Inflammatory macrophage (primary cell): ENCODE data around the gene ACSL5.
"Not testable (repeated sequence)": the region's sequence is repeated elsewhere in the genome, so short reads cannot be mapped to it uniquely, and the experiment has no call there.

Source experiments
- DNase-seq, 2 donors: peaks; one replicate each; pipeline ENCODE4 v3.0.0-alpha.2; 2020 to 2022

The ACSL5 gene

DNA sequence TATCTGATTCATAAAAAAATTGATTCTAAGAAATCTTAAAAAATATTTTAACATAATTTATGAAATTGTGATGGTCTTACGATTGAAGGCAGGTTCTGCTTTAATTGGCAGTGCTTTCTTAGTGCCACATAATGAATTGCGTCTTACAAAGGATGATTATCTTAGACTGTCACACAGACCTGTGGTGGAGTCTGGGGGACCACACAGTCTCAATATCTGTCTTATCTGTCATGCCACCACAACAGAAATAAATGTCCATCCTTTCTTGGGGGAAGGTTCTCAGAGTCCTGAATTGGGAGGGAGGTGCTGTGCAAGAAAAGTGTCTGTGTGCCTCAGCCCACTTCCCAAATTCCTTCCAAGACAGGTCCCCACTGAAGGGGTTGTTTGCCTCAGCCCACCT, 38.8 kb downstream of the ACSL5 start:
- no peak for DNase-seq

DNA sequence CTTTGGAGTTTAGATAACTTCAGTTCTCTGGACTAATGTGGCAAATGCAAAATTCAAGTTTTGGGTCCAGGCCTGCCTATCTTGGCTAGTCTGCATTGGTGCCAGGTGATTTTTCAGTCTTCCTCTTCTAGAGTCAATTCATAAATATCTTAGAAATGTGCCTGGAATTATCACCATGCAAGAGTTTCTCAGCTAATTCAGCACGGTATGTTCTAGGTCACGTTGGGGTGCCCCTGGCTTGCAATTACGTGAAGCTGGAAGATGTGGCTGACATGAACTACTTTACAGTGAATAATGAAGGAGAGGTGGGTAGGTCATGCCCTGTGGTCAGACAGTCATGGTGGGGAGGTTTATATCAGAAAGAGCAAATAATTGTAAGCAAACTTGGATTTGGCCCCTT, 47.8 kb downstream of the ACSL5 start:
- DNase-seq: no peak

DNA sequence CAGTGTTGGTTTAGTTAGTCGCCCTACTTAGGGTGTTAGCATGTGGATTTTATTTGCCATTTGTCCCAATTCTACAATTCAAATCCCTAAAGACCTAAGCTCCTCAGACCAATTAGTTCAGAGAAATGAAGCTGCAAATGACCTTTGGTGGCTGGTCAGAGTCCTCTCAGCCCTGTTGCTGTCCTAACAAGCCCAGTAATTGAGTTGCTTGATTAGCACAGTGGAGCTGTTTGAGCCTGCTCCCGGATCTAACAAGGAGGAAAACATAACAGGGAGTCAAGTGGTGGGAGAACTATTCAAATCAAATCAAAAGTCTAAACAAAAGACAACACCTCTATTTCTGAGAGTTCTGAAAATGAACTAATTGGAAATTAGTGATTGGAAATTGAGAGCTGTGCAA, 50.7 kb downstream of the ACSL5 start:
- DNase-seq: no peak

DNA sequence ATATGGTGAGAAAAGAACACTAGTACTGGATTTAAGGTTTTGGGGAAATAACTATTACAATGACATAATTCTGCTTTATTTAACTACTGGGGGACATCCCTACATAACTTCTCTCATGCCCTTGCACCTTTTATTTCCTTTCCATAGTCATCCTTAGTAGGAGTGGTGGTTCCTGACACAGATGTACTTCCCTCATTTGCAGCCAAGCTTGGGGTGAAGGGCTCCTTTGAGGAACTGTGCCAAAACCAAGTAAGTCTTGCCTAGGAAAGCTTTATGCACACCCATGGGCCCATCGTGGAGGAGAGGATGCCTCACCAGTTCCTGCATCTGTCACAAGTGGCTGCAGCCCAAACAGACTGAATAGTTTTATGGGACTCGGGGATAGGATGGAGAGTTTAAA, 52.2 kb downstream of the ACSL5 start:
- DNase-seq: peak; percentile 38 to 70

DNA sequence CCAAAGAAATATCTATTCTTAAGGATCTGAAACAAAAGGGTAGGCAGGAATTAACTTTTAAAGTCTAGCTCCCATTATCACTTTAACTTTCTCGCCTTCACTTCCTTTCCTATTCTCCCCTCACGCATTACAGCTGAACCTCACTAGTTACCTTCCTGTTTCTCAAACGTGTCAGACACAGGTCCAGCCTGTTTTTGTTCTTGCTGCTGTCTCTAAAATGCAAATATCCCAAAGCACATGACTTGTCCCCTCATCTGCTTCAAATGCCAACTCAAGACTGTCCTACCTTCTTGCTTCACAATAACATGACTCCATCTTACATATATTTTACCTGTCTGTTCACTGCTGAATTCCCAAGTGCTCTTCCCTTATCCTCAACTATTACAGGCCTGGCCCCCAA, 55.2 kb downstream of the ACSL5 start:
- DNase-seq: no peak

DNA sequence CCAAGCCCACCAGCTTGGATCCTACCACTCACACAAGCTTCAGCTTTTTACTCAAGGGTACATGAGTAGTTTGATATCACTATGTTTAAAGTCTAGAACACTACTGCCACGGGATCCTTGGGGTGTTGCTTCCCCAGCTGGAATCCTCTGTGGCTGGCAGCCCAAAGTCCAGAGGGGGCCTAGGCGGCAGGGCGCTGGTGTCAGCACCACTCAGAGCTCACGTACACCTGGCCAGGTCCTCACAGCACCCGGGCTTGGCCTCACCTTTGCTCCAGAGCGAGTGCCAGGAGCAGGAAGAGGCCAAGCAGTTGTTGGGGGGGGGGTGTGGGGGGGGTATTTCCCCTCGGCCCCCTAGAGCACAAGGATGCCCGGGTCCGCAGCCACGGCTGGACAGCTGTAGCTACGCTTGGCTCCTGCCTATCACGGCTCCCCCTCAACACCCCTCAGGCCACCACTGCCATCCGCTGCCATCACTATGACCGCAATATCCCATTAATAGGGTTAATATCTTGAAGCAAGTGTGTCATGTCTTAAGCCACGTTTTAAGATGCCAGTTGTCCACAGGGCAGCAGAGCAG, 55.8 kb downstream of the ACSL5 start:
- no peak for DNase-seq

DNA sequence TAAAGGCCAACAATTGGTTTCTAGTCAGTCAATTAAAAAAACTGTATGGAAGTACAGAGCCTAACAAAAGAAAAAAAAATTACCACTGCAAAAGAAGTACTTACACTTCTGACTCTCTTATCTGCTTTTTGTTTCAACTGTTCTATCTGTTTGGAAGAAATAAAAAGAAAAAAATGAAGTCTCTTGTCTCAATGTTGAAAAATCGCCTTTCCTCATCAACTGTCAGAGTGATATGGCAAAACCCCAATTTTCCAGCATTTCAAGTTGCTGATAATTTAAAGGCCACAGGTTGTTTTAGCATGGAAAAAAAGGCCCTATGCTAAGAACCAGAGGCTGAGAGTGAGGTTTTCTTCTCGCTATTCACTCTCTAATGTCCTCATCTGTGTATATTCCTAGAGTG, 59.2 kb downstream of the ACSL5 start:
- DNase-seq: no peak

DNA sequence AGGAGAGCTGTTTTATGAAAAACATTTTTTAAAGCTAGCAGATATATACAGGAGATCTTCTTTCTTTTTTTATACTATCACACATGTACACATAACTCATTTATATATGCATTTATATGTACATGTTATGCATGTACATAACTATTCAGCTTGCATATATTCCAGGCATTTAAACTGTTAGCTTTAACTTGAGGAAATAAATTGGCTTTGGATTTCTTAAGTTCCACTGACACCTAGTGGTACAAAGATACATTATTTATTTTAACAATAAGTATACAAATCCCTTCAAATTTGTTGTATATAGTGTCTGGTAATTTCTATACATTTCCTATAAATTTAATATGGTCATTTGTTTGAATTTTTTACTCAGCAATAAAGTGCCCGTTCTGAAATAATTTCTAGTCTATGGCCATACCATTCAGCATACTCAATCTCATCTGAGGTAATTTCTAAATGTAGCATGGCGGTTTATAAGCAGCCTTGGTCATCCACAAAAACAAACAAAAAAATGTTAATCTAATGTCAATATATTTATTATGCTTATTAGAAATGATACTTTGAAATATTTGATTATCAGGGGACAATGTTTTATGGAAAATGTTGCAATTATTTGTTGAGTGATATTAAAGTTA, 61.2 kb downstream of the ACSL5 start:
- peak in 1 of 2 donors; percentile 64 for DNase-seq

DNA sequence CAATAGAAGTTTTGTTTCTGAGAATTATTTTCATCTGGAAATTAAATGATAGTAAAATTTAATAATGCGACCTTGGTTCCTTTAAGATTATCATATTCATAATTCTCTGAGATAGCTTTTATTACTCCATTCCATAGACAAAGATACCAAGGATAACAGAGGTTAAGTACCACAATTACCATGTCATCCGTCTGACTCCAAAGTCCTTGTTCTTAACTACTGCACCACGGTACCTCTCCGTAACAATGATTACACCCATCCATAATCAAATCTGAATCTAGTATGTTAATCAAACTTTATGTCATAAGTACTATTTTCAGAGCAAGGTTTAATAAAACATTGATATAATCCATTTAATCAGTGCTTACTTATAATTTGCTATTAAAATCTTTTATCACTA, 64.4 kb downstream of the ACSL5 start:
- no peak for DNase-seq

DNA sequence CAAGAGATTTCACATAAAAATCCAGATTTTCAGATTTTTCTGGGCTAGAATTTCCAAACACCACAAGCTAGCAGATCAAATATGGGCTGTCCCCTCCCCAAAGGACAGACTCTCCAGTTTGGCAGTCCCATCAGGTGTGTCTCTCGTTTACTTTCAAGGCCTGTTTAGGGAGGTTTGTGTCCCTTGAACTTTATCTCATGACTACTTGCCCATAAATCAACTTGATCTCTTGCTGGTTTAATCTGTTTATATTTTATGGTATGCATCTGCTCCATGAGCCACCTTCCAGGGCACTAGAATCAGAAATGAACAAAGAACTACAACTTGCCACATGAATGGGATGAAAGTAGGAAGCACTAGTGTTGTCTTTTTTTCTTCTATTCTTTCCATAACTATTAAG, 67.6 kb downstream of the ACSL5 start:
- no peak for DNase-seq

DNA sequence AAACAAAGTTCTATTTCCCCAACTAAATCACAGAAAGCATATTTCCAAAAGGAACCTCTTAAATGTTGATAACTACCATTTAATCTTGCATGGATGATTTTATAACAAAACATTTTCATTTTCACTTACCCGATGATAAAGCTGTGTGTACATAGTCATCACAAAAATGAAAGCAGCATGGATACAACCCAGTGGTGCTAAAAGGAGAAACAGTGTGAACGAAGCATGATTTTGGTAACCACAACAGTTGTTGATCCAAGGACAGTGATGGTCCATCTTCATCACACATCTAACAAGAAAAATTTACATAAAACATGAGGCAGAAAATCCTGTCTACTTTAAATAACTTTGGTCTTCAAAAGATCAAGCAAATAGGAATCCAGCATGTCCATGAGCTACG, 68.1 kb downstream of the ACSL5 start:
- DNase-seq: no peak

DNA sequence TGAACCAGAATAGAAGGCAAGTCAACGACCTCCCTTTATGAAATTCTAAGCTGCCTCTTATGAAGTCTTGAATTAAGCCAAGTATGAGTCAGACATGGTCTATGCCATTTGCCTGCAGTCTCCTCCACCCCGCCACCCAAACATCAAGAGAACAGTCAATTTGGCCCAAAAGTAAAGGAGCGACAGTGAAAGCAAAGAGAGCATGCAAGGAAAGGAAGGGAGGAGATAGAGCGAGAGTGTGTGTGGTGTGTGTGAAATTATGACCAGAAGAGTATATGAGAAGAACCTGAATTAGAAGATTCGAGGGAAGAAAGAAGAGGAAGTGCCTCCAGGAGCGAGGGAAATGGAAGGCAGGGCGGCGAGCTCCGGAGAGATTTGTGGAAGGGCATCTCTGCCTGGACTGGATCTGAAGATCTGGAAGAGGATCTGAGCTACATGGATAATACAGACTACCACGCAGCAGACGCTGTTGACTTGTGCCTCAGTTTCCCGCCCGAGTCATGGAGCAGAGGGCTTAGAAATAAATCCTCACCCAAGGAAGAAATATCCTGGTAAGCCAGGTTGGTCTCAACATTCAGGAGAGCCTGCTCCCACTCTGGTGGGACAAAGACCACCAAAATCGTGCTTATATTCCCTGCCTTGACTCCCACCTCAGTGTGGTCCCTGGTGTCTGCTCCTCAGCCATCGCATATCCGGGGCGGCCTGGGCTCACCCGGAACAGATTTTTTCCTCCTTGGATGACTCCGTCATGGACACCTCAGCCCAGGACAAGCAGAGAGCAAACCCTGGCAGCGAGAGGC, 72.3 kb downstream of the ACSL5 start:
- peak; percentile 22 to 23 for DNase-seq

DNA sequence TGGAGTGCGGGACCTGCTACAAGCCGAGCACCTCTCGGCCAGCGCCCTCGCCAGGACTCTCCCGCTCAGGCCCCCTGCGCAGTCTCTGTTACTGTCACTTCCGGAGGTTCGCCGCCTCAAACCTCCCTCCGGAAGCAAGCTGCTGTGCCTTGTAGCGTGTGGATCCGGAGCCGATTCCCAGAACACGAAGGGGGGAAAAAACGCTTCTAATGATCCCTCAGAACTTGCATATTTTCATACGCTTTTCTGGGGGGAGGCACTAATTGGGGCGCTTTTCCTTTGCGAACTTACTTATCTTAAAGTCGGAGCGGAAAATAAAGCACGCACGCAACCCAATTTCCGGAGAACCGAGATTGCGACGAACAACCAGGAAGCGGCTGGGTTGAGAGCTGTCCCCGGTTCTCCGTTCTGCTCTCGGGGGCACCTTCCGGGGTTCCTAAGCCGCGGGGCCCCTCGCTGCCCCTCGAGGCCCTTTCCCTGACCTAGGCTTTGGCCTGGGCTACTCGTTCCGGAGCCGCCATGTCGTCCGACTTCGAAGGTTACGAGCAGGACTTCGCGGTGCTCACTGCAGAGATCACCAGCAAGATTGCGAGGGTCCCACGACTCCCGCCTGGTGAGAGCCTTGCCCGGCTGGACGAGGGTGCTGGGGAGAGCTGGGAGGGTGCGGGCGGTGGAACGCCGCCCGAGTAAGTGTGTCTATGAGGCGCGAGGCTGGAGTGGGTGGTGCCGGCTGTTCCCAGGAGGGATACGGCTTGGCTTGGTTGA, 73.1 kb downstream of the ACSL5 start, which contains the start of the genes VTI1A and ZDHHC6:
TSS of gene VTI1A (plus strand) at position 361 of the 765 bp plus-strand sequence. CDS start at position 520, 159 bp downstream.
TSS of gene ZDHHC6 (minus strand) at position 60 of the 765 bp plus-strand sequence. CDS start 1,478 bp downstream, outside the sequence.
- DNase-seq: peak; percentile 83 to 89

DNA sequence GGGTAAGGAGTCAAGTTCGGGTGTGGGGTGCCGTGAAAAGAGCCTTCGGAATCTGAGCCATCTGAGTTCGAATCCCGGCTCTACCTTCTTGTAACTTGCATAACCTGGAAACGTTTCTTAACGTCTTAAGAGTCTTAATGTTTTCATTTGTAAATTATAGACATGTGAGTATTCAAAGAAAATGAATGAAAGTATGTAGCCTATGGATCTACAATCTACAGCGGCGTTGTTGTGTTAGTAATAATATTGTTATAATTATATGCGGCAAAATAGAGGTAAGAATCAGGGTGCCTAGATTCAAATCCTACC, 73.7 kb downstream of the ACSL5 start:
- DNase-seq: no peak

DNA sequence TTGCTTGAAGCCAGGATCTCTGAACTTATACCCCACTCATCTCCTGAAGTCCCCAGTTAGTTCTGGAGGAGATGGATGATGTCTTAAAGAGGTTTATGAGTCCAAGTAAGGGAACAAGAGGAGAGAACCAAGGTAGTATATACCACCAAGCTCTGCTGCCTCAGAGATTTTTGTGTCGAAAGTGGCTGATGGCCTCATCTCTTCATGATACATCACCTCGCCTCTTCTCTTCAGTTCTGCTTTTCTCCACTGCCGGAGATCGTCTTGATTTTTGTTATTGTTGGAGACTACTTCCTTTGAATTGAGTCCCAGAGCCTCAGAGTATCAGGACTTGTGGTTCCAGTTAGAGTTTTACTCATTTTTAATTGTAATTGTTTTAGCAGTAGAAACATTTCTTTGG, 75.0 kb downstream of the ACSL5 start:
- DNase-seq: peak; percentile 78

DNA sequence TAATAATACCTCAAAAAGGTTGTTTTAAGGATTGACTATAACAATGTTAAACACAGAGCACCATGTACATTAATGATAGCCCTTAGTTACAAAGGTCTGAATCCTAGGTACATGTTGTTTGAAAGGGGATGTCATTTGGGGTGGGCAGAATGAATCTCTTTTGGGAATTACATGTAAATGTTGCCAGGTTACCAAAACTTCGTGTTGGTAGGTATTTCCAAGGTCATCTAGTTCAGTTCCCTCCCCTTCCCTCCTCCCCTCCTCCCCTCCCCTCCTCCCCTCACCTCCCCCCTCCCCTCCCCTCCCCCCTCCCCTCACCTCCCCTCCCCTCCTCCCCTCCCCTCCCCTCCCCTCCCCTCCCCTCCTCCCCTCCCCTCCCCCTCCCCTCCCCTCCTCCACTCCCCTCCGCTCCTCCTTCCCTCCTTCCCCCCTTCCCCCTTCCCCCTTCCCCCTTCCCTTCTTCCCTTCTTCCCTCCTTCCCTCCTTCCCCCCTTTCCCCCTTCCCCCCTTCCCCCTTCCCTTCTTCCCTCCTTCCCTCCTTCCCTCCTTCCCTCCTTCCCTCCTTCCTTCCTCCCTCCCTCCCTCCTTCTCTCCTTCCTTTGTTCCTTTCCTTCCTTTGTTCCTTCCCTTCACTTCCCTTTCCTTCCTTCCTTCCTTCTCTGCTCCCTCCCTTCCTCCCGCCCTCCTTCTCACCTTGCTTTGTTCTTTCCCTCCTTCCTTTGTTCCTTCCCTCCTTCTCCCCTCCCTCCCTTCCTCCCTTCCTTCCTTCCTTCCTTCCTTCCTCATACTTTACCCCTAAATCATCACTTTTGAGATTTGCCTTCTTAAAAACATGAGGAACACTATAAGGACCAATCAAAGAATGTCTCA, 81.2 kb downstream of the ACSL5 start:
- no peak for DNase-seq

DNA sequence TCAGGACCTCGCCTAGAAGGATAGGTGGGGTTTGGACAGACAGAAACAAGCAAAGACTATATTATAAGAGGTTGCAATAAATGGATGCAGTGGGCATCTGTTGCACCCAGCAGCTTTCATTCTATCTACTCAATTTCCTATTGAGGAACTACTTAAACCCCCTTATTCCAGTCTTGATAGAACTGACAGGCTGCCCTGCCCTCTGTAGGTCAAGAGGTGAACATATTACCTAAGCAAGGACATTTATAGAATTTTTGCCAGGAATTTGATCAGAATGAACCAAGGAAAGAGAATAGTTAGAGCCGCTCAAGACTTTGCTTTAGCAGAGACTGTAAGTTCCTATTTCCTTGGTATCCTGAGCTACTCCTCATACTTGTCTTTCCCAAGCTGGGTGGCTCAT, 82.6 kb downstream of the ACSL5 start:
- peak in 1 of 2 donors; percentile 11 for DNase-seq

DNA sequence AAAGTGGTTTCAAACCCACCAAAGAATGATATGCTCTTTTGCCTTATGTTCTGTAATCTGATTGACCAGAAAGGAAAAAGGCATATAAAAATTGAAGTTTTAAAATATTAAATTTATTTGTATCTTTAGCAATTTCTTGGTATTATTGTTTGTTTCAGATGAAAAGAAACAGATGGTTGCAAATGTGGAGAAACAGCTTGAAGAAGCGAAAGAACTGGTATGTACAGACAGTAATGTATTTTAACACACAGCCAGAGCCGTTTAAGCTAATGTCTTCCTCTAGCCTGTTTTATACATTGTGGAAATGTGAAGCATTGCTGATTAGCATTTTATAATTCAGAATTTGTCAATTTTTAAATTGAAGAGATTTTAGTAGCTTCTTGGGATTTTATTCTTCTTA, 86.5 kb downstream of the ACSL5 start:
- no peak for DNase-seq

DNA sequence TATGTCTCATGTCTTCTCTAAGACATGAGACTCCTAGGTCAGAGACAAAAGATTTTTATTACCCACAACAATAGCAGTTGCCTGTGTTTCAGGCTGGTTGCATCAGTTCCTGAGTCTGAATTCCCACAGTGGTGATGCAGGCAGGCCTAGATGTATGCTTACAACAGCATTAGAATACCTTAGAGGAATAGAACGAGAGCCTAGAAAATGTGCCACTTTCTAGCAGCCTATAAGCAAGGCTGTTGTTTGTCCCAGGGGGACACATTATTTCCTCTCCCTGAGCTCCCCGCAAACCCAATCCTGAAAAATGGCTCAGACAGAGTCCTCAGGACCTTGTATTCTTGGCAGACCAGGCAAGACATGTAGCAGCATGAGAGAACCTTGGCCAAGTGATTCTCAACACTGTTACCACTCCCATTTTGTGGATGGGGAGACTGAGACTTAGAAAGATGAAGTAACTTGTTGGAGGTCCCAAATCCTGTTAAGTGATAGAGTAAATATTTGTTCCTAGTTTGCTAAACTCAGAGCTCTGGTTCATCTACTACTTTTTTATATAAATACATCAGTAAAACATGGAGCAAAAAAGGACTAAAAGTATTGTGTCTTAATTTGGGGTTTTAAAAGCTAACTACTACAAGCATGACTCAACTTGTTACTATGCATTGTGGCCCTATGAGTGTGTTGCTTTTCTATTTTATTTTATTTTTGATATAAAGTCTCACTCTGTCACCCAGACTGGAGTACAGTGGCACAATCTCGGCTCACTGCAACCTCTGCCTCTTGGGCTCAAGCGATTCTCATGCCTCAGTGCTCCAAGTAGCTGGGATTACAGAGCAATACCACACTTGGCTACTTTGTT, 87.3 kb downstream of the ACSL5 start:
- DNase-seq: peak; percentile 47 to 69

DNA sequence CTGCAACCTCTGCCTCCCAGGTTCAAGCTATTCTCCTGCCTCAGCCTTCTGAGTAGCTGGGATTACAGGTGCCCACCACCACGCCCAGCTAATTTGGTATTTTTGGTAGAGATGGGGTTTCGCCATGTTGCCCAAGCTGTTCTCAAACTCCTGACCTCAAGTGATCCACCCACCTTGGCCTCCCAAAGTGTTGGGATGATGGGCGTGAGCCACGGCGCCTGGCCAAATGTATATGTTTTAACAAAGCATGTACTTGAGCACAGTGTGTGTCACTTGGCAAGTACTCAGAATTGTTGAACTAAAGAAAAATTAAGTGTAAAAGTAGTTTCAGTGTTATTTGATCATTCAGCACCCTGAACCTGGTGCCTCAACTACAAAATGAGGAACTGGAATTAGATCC, 90.2 kb downstream of the ACSL5 start:
- not testable (repeated sequence) for DNase-seq

DNA sequence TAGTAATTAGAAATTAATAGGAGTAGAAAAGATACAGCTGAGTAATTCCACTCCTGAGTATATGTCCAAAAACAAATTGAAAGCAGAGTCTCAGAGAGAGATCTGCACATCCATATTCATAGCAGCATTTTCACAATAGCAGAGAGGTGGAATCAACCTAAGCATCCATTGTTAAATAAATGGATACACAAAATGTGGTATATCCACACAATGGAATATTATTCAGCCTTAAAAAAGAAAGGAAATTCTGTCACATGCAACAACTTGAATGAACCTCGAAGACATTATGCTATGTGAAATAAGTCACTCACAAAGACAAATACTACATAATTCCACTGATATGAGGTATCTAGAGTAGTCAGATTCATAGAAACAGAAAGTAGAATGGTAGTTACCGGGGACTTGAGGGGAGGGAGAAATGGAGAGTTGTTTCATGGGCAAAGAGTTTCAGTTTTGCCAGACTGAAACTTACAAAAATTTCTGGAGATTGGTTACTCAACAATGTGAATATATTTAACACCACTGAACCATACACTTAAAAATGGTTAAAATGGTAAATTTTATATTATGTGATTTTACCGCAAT, 91.5 kb downstream of the ACSL5 start:
- no peak for DNase-seq
